Measurements from ENCODE around the gene NCOA1.
A peak's percentile ranks its signal among the peaks of the same experiment; 100 is the strongest.
"Not testable (repeated sequence)": the region's sequence is repeated elsewhere in the genome, so short reads cannot be mapped to it uniquely, and the experiment has no call there.

Gene NCOA1

DNA sequence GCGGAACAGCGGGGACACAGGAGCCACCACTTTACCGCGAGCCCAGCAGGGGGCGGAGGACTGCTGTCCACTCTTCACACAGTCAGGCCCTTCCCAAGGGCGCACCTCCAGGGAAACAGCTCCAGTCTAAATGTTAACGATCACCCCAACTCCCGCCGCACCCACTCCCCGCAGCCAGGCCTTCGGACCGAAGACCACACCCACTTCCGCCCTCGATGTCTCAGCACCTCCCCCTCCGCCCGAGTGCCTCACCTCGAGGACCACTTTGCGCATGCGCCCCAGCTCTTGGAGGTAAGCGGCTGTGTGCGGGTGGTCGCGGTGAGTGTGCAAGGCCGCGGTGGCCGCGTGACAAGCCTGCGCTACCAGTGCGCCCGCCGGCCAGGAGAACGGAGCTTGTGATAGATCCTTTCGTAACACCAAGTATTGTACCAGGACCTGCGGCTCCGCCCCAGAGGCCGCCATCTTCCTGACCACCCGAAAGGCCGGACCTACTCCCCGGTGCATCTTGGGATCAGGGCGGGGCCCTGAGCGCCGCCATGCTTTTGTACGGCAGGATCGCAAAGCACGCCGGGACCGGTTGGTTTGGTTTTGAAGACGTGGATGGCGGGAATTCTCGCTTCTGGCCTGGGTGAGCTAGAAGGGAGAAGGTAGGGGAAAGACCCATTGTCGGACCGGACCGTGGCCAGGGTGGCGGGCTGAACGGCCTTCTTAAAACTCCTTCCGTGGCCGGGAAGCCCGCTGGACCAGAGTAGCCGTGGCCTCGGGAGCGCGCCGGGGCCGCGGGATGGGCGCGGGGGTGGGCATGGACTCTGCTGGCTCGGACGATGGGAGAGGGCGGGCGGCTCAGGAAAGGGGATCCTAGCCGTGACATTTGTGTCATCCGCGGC lies 302.1 kb downstream of the NCOA1 start, which contains the start of the genes CENPO and PTRHD1:
Gene CENPO (plus strand): TSS at position 552 of the 887 bp plus-strand sequence. CDS start 495 bp downstream, outside the sequence.
Gene PTRHD1 (minus strand): TSS at position 518 of the 887 bp plus-strand sequence. CDS start 14 bp downstream, at position 504.
- DNase-seq (ENCODE audit: low read depth) = peak; percentile 88

DNA sequence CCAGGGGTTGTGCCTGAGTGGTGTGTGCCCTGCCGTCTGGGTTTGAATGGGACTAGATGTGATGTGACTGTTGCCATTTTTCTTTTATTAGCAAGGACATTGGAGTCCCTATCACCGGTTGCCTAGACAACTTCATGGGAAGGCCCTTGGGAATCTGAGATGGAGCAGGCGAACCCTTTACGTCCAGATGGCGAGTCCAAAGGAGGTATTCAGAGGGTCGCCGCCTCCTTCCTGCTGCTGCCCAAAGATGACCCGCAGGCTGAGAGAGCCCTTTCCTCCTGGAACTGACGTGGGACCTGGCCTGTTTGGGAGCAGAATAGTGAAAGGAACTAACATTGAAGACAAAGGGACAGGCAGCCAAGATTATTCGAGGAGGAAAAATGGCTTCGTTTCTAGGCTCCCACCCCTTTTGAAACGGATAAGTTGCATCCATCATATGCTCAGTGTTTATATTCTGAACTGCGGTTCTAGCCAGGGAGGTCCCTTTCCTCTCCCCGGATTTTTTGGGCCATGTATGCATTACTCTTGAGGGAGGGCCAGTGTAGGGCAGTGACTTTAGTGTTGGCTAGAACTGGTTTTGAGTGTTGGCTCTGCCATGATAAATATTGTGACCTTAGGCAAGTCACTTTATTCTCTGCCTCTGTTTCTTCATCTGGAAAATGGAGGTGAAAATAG lies 302.8 kb downstream of the NCOA1 start:
- no peak for DNase-seq (ENCODE audit: low read depth)

DNA sequence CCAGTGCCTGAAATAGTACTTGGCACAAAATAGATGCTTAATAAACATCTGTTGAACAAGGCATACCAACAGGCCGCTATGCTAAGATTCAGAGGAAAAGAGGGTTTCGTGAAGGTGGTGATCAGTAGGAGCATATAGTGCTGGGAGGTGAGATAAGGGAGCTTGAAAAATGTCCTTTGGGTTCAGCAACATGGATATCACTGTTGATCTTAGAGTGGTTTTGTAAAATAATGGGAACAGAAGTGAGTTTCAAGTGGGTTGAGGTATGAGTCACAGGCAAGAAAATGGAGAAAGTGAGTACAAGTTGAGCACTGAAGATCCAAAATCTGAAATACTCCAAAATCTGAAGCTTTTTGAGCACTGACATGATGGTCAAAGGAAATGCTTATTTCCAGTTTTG lies 306.6 kb downstream of the NCOA1 start:
- no peak for DNase-seq (ENCODE audit: low read depth)

DNA sequence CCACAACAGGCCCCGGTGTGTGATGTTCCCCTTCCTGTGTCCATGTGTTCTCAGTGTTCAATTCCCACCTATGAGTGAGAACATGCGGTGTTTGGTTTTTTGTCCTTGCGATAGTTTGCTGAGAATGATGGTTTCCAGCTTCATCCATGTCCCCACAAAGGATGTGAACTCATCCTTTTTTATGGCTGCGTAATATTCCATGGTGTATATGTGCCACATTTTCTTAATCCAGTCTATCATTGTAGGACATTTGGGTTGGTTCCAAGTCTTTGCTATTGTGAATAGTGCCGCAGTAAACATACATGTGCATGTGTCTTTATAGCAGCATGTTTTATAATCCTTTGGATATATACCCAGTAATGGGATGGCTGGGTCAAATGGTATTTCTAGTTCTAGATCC lies 309.4 kb downstream of the NCOA1 start:
- not testable (repeated sequence) for DNase-seq (ENCODE audit: low read depth)

DNA sequence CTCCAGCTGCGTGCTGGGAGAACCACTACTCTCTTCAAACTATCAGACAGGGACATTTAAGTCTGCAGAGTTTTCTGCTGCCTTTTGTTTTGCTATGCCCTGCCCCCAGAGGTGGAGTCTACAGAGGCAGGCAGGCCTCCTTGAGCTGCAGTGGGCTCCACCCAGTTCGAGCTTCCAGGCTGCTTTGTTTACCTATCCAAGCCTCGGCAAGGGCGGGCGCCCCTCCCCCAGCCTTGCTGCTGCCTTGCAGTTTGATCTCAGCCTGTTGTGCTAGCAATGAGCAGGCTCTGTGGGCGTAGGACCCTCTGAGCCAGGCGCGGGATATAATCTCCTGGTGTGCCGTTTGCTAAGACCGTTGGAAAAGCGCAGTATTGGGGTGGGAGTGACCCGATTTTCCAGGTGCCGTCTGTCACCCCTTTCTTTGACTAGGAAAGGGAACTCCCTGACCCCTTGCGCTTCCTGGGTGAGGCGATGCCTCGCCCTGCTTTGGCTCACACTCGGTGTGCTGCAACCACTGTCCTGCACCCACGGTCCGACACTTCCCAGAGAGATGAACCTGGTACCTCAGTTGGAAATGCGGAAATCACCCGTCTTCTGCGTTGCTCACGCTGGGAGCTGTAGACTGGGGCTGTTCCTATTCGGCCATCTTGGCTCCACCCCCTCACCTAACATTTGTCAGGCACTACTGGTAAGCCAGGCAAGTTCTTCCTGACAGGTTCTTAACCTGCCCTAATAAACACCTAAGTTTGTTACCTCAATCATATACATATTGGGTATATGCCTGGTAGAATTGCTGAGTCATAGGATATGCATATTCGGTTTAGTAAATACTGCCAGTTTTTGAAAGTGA lies 315.0 kb downstream of the NCOA1 start:
- not testable (repeated sequence) for DNase-seq (ENCODE audit: low read depth)

DNA sequence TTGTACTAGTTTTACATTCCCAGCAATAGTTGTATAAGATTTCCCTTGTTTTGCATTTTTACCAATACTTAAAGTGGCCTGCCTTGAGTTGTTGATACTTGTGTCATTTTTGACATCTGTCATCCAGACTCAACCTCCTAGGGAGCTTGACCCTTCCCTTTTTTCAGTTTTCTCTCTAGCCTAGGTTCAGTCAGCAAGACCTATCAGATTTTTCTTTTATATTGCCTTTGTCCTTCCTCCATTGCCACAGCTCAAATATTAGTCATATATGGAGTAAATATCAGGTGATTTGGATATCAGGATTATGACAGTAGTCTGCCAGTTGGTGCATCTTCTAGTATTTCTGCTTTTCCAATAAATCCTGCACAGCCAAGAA lies 315.6 kb downstream of the NCOA1 start:
- DNase-seq (ENCODE audit: low read depth) = no peak

DNA sequence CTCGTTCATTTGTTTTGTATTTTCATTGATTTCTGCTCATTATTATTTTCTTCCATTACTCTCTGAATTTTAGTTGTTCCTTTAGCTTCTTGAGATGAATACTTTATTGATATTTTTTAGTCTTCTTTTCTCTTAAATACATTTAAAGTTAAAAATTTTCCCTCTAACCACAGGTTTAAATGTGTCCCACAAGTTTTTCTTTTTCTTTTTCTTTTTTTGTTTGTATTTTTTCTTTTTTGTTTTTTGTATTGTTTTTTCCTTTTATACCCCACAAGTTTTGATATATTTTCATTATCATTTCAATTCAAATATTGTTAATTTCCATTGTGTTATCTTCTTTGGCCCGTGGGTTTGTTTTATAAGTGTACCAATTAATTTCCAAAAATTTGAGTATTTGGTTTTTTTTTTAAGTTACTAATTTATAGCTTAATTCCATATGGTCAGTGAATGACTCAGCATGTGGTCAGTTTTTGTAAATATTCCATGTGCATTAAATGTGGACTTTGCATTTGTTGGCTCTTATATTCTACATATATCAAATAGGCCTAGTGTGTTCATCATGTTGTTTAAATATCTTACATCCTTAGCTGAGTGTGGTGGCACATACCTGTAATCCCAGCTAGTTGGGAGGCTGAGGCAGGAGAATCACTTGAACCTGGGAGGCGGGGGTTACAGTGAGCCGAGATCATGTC lies 318.4 kb downstream of the NCOA1 start:
- no peak for DNase-seq (ENCODE audit: low read depth)

DNA sequence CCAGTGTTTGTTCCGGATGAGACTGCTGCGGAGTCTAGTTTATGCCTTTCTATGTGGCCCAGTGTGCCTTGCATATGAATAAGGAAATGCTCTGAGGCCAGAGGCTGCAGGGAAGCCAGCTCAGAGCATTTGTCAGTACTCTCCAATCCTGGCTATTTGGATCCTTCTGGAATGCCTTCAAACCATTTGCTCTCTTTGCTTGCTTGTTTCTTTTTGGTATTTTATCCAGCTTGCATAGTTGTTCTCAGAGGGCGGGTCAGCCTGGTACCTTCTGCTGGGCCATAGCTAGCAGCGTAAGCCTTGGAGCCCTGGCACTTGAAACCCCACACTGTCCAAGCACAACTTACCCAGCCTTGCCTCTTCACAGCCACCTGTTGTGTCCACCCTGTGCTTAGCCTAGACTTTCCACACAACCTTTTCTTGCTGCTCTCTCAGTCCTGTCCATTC lies 322.7 kb downstream of the NCOA1 start:
- no peak for DNase-seq (ENCODE audit: low read depth)

DNA sequence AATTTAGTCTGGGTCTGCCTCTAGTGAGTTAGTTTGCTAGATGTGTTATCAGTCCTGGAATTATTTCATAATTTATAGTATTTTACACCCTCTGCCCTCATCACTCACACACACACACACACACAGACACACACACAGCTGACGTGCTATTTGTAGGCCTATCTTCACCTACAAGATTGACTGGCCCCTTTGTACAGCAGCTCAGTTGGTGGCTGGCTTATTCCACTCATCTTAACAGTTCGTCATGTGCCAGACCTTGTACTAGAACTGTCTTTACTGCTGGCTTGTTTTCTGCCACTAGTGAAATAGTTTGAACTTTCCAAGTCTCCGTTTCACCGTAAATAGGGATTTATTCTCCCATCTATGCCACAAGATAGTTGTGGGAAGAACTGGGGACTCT lies 323.5 kb downstream of the NCOA1 start:
- DNase-seq (ENCODE audit: low read depth) = no peak

DNA sequence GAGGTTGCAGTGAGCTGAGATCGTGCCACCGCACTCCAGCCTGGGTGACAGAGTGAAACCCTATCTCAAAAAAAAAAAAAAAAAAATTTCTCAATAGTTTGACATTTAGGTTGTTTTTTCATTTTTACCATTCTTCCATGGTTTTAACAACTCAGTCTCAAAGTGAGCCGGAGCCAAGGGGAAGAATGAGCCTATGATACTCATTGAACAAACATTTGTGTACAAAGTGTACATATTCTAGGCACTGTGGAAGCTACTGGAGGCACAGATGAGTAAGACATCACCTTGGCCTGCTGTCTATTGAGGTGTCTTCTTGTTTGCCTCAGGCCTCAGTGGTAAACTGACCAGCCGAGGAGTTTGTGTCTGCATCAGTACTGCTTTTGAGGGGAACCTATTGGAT lies 324.1 kb downstream of the NCOA1 start:
- DNase-seq (ENCODE audit: low read depth) = no peak

DNA sequence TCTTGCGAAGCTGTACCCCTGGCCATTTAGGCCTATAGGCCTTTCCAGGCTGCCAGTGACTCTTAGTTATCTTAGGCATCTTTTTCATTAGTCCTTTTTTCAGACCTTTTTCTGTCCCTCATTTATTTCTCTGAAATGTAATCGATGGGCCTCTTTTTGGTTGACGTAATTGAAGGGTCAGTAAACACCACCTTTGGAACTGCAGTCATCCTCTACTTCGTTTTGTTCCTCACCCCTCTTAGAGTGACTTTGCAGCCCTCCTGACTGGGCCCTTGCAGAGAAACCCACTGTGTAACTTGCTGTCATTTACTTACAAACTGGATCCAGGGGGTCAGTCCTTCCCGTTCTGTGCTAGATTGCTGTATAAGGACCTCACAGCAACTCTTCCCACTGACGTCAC lies 325.4 kb downstream of the NCOA1 start:
- DNase-seq (ENCODE audit: low read depth) = no peak

DNA sequence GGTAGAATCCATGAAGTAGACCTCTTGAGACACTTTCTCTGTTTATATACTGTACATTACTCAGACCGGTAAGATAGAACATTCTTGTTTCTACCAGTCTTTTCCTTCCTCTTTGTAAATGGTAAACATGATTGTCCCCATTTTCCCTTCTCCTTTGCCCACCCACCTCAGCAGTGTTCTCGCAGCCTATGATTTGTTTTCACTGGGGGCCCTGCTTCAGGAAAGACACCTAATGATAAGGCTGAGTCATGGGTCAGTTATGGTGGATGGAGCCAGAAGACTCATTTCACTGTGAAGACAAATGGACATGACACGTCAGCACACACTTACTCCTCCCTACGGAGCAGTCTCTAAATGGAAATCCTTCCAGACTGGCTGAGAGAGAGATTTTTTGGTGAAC lies 325.8 kb downstream of the NCOA1 start:
- no peak for DNase-seq (ENCODE audit: low read depth)

DNA sequence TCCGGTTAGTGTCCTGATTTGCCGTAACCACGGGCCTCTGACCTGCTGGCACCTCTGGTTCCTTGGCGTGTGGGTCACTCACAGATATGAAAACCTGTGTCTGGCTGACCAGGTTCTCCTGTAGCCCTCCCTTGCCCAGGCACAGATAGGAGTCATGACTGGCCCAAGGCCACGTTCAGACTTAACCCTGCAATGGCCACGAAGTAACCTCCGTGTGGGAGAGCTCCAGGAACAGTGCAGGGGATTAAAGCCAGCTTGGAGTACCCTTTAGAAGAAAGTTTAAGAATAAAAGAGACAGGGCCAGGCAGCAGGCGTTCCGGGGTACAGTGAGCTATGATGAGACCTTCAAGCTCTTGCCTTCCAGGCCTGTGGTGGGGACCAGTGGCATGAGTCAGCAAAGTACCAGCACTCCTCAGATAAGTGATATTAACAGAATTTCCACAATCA lies 327.7 kb downstream of the NCOA1 start:
- DNase-seq (ENCODE audit: low read depth) = no peak

DNA sequence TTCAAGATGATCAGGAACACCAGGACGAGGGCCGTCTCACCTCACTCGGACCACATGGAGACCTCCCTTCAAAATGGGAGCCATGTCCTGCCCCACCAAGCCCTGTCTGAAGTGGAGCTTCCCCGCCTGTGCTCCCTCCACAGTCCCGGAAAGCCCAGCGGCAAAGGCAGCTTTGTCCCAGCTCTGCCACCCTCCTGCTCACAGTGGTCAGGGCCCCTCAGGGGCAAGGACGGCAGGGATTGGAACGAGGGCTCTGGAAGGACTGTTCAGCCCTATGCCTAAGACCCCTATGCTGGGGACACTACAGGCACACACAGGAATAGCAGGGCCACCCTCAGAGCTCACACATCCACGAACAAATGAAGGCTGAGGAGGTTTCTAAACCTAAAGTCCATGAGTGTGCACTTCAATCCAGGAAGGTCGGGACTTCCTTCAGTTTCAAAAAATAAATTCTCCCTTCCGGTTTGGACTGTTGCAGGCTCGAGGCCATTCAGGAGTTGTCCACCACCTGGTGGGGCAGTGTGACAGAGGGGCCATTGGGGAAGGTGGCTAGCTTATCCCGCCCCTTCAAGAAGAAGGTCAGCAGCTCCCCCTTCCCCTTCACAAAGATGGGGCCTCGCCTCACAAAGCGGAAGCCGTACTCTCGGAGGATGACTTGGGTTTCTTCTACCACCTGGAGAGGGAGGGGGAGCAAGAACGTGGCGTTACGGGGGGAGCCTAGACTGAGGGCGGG lies 328.6 kb downstream of the NCOA1 start:
- DNase-seq (ENCODE audit: low read depth) = no peak

DNA sequence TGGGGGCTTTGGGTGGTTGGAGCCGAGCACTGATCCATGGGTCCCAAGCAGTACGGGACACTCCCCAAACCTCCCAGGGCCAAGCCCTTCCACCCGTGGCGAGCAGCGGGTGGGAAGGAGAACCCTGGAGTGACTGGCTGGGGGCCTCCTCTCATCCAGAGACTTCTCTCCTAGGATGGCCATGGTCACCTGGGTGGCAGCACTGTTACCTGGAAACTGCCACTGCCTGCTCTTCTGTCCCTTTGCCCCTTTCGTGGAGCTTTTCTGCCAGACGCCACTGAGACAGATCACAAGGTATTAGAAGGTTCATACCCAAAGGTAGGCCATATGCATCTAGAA lies 329.1 kb downstream of the NCOA1 start:
- no peak for DNase-seq (ENCODE audit: low read depth)

Data from stimulated activated CD8-positive, alpha-beta memory T cell treated with anti-CD3 and anti-CD28 coated beads, Interleukin-15, amount 100 ng/mL, for 1 hour (primary cell).